CD14-positive monocyte (primary cell): Measurements from ENCODE around the gene PTCD1. TPM values are rescaled to one million over a fixed set of nuclear protein-coding genes. Genes with fewer than 3 reads are reported as not detected.
A peak's percentile ranks its signal among the peaks of the same experiment; 100 is the strongest.
"Not testable (repeated sequence)": the region's sequence is repeated elsewhere in the genome, so short reads cannot be mapped to it uniquely, and the experiment has no call there.

Experiments
- DNase-seq, 3 donors: peaks; one replicate each; pipeline ENCODE4 v3.0.0-alpha.2; 2011 to 2022
- H2AFZ ChIP-seq: 2 replicates; pipeline ENCODE4 v1.6.0; 2012; ENCODE audit warnings: mild to moderate bottlenecking, low read depth, low read length, inconsistent platforms; ENCODE audit not compliant: insufficient read depth, poor library complexity, severe bottlenecking
- H3K27ac ChIP-seq, 2 donors: 1 replicate in 1 of 2; 2 replicates in 1 of 2; pipeline ENCODE4 v1.5.1; 2012 to 2013; ENCODE audit warnings: low read length in 2 of 2, control low read depth in 1 of 2, inconsistent platforms in 1 of 2, low read depth in 1 of 2, mild to moderate bottlenecking in 1 of 2
- H3K27me3 ChIP-seq, 2 donors: one replicate each; pipeline versions ENCODE4 v1.6.0 to v1.6.1; 2011 to 2013; ENCODE audit warnings: low read length in 2 of 2; ENCODE audit not compliant: control insufficient read depth in 2 of 2, insufficient read depth in 2 of 2
- H3K36me3 ChIP-seq, 2 donors: replicated peaks in 1 of 2; 1 replicate in 1 of 2; 2 replicates in 1 of 2; pipeline versions ENCODE4 v1.5.1 to v1.6.1; 2012 to 2013; ENCODE audit warnings: low read length in 2 of 2, control low read depth in 1 of 2, inconsistent platforms in 1 of 2, mild to moderate bottlenecking in 1 of 2; ENCODE audit not compliant: insufficient read depth in 2 of 2, control insufficient read depth in 1 of 2
- H3K4me1 ChIP-seq, 2 donors: 1 replicate in 1 of 2; 2 replicates in 1 of 2; pipeline versions ENCODE4 v1.5.1 to v1.6.1; 2012 to 2013; ENCODE audit warnings: low read length in 2 of 2, control low read depth in 1 of 2, inconsistent platforms in 1 of 2, mild to moderate bottlenecking in 1 of 2, moderate library complexity in 1 of 2; ENCODE audit not compliant: insufficient read depth in 2 of 2, control insufficient read depth in 1 of 2
- H3K4me2 ChIP-seq: replicated peaks from 2 replicates; pipeline ENCODE3; 2012; ENCODE audit warnings: low read length, moderate library complexity, mild to moderate bottlenecking; ENCODE audit not compliant: poor library complexity, severe bottlenecking; ENCODE audit errors: extremely low read depth
- H3K4me3 ChIP-seq, 3 experiments: fragments of 200-600 bp in 1 of 3; sonication (generic) in 1 of 3; replicated peaks in 1 of 3; 1 replicate in 2 of 3; 2 replicates in 1 of 3; pipeline ENCODE4 v1.5.1; 2011 to 2013; ENCODE audit warnings: low read length in 3 of 3, mild to moderate bottlenecking in 3 of 3, control low read depth in 2 of 3, low read depth in 2 of 3, inconsistent platforms in 1 of 3, moderate library complexity in 1 of 3
- H3K79me2 ChIP-seq: 2 replicates; pipeline ENCODE4 v1.6.0; 2012; ENCODE audit warnings: mild to moderate bottlenecking, control low read depth, inconsistent platforms, low read length, moderate library complexity; ENCODE audit not compliant: insufficient read depth
- H3K9ac ChIP-seq: 2 replicates; pipeline ENCODE4 v1.6.0; 2017; ENCODE audit warnings: low read length, mild to moderate bottlenecking; ENCODE audit not compliant: insufficient read depth, poor library complexity, severe bottlenecking
- H3K9me3 ChIP-seq, 2 donors: replicated peaks in 1 of 2; 1 replicate in 1 of 2; 2 replicates in 1 of 2; pipeline versions ENCODE4 v1.5.1 to v1.6.1; 2012 to 2013; ENCODE audit warnings: low read length in 2 of 2, control low read depth in 1 of 2; ENCODE audit not compliant: control insufficient read depth in 1 of 2, insufficient read depth in 1 of 2
- H4K20me1 ChIP-seq: 2 replicates; pipeline ENCODE4 v1.6.0; 2012; ENCODE audit warnings: mild to moderate bottlenecking, low read length, control low read depth, moderate library complexity; ENCODE audit not compliant: insufficient read depth
- H3K27ac Mint-ChIP-seq, 7 donors: one replicate each; pipeline ENCODE4 v1.8.0; 2020; ENCODE audit warnings: mild to moderate bottlenecking in 7 of 7, mixed read lengths in 7 of 7, moderate library complexity in 6 of 7, inconsistent platforms in 2 of 7
- H3K27me3 Mint-ChIP-seq, 3 donors: one replicate each; pipeline ENCODE4 v1.8.0; 2021 to 2022; ENCODE audit warnings: low read depth in 3 of 3, mild to moderate bottlenecking in 3 of 3, mixed read lengths in 3 of 3, moderate library complexity in 3 of 3, inconsistent platforms in 1 of 3
- H3K36me3 Mint-ChIP-seq, 2 donors: one replicate each; pipeline ENCODE4 v1.8.0; 2020; ENCODE audit warnings: mixed read lengths in 2 of 2, inconsistent platforms in 1 of 2, mild to moderate bottlenecking in 1 of 2
- H3K4me1 Mint-ChIP-seq: one replicate; pipeline ENCODE4 v1.8.0; 2020; ENCODE audit warnings: mild to moderate bottlenecking, mixed read lengths
- H3K4me3 Mint-ChIP-seq, 2 donors: one replicate each; pipeline ENCODE4 v1.8.0; 2020; ENCODE audit warnings: mild to moderate bottlenecking in 2 of 2, mixed read lengths in 2 of 2, moderate library complexity in 1 of 2
- H3K9me3 Mint-ChIP-seq, 7 donors: one replicate each; pipeline ENCODE4 v1.8.0; 2020 to 2022; ENCODE audit warnings: mixed read lengths in 7 of 7, mild to moderate bottlenecking in 6 of 7, moderate library complexity in 6 of 7, inconsistent platforms in 2 of 7
- CTCF ChIP-seq: fragments of 200-600 bp; IDR thresholded peaks from one replicate; pipeline ENCODE4 v1.8.0; 2022; ENCODE audit warnings: antibody characterized with exemption, mild to moderate bottlenecking
- WGBS: methylation state at CpG from one replicate; pipeline ENCODE4 v1.1.5; 2013; ENCODE audit warnings: missing lambda C conversion rate; ENCODE audit not compliant: insufficient coverage; 5-methylcytosine and 5-hydroxymethylcytosine counted together
- intact Hi-C, 2 donors: fragments of 100-400 bp; cut with micrococcal nuclease; formaldehyde crosslinking; loops; one replicate each; pipeline versions ENCODE4 v1.15.0 to v1.15.1; 2023
- polyA plus RNA-seq, 3 donors: library from polyadenylated mRNA; depleted of rRNA in 1 of 3; unstranded in 2 of 3; stranded (reverse) in 1 of 3; fragments of 300-500 nt in 2 of 3; fragments of >200 nt in 1 of 3; fragmentation: Illumina TruSeq in 2 of 3; gene quantifications; 1 replicate in 2 of 3; 2 replicates in 1 of 3; pipeline ENCODE4 v1.2.3, GENCODE V29; 2012 to 2021

Gene PTCD1
- polyA plus RNA-seq, 3 donors = 0.74 to 4.3 (median 1.6) TPM

- peaks cover 97% of the 10 kb centered on the region for H3K79me2 ChIP-seq
- H3K9ac ChIP-seq = no peak overlapping the region
- H3K27me3 ChIP-seq = no peaks in the 10 kb centered on the region
- no peak overlapping the region for H2AFZ ChIP-seq
- Mint-ChIP-seq H3K27me3 (peaks cover 0 to 3% (median 0%) of the 10 kb centered on the region in 3 donors), H3K27ac (no peak overlapping the region), H3K4me1 (peaks cover 44% of the 10 kb centered on the region), H3K4me3 (no peak overlapping the region), H3K36me3 (peaks cover 62 to 99% of the 10 kb centered on the region in 2 donors), H3K9me3 (no peaks in the 10 kb centered on the region)
- H3K27ac ChIP-seq = no peak overlapping the region
- no peak for TF ChIP-seq CTCF
- H4K20me1 ChIP-seq = peaks cover 100% of the 10 kb centered on the region
- H3K4me3 ChIP-seq = no peak overlapping the region
- peaks cover 21 to 55% of the 10 kb centered on the region in 2 donors for H3K4me1 ChIP-seq
- no peak overlapping the region for H3K4me2 ChIP-seq
- no peaks in the 10 kb centered on the region for H3K9me3 ChIP-seq
- intact Hi-C loops = no loop called here
- DNase-seq = no peak
- WGBS = 96% methylated on average over 10 of the region's 13 CpGs
- peaks cover 85 to 93% of the 10 kb centered on the region in 2 donors for H3K36me3 ChIP-seq
These were observed 48.8 kb downstream of the PTCD1 start for GRCh38 chr7:99389772-99390171.

- intact Hi-C loops = no loop called here
- peaks cover 49% of the 10 kb centered on the region for H3K4me1 Mint-ChIP-seq
- Histone ChIP-seq H3K79me2 (peaks cover 97% of the 10 kb centered on the region), H2AFZ (no peak overlapping the region), H4K20me1 (peaks cover 100% of the 10 kb centered on the region), H3K27me3 (no peaks in the 10 kb centered on the region), H3K27ac (peak overlapping the region in 1 of 2 donors; percentile 14), H3K4me2 (no peak overlapping the region), H3K9me3 (no peaks in the 10 kb centered on the region), H3K4me1 (peaks cover 37 to 66% of the 10 kb centered on the region in 2 donors), H3K4me3 (no peak overlapping the region), H3K36me3 (peaks cover 80 to 93% of the 10 kb centered on the region in 2 donors), H3K9ac (no peak overlapping the region)
- peaks cover 54 to 97% of the 10 kb centered on the region in 2 donors for H3K36me3 Mint-ChIP-seq
- H3K27me3 Mint-ChIP-seq = peaks cover 0 to 3% (median 0%) of the 10 kb centered on the region in 3 donors
- peak overlapping the region in 3 of 7 donors; percentile 63 to 80 (median 70) for H3K27ac Mint-ChIP-seq
- H3K4me3 Mint-ChIP-seq = no peak overlapping the region
- DNase-seq = no peak
- no peak for TF ChIP-seq CTCF
- no peaks in the 10 kb centered on the region for H3K9me3 Mint-ChIP-seq
- WGBS = 94% methylated on average over 18 of the region's 20 CpGs
These were observed 50.7 kb downstream of the PTCD1 start for GRCh38 chr7:99387912-99388311.

GRCh38 chr7:99387239-99387635, 51.4 kb downstream of the PTCD1 start:
- H3K9ac ChIP-seq, H2AFZ ChIP-seq, H3K9me3 ChIP-seq, H3K27me3 ChIP-seq, H3K4me3 ChIP-seq, H3K4me2 ChIP-seq, H3K27me3 Mint-ChIP-seq, H3K4me3 Mint-ChIP-seq, intact Hi-C loops, DNase-seq, H3K9me3 Mint-ChIP-seq: not testable (repeated sequence)
- peaks cover 31 to 64% of the 10 kb centered on the region in 2 donors for H3K4me1 ChIP-seq
- H3K36me3 ChIP-seq = peaks cover 81 to 92% of the 10 kb centered on the region in 2 donors
- H3K79me2 ChIP-seq = peaks cover 97% of the 10 kb centered on the region
- 81% methylated on average over 4 of the region's 14 CpGs for WGBS
- Mint-ChIP-seq H3K27ac (peak overlapping the region in 6 of 7 donors; percentile 70 to 91 (median 83)), H3K4me1 (peaks cover 45% of the 10 kb centered on the region), H3K36me3 (peaks cover 54 to 94% of the 10 kb centered on the region in 2 donors)
- H4K20me1 ChIP-seq = peaks cover 99% of the 10 kb centered on the region
- H3K27ac ChIP-seq = peak overlapping the region in 1 of 2 donors; percentile 40
